HG03135 (cell line): Measurements from ENCODE around the gene SLC66A1.

Experiments
- ATAC-seq: cut with Tn5 transposase; IDR thresholded peaks from one replicate; pipeline ENCODE4 v1.9.1; 2021; ENCODE audit warnings: mild to moderate bottlenecking, moderate library complexity; ENCODE audit not compliant: unreplicated experiment

Gene SLC66A1

GRCh38 chr1:19375631-19376400 is 63.7 kb downstream of the SLC66A1 start:
- ATAC-seq, result no peak

GRCh38 chr1:19376428-19377372 is 64.6 kb downstream of the SLC66A1 start:
- ATAC-seq, result no peak

- ATAC-seq, result no peak
These were observed 65.9 kb downstream of the SLC66A1 start for GRCh38 chr1:19377812-19378718.
